ENCODE data around the gene FOXRED1.

DNA sequence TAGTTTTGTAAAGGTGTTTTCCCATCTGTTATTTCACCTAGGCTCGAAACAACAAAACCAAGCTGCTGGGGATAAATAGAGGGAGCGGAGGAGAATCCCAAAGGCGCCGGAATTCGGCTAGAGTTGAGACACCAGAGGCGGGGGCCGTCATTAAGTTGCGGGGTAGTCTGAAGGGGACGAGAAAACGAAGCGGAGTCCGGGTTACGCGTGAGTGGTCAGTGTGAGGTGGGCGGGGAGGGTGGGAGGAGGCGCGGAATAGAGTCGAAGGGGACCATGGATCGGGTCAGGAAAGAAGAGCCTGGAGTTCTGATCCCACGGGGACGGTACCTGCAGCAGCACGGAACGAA, 620 bp upstream of the FOXRED1 start:
- TF ChIP-seq CTCF (IDR thresholded peaks at IDR 0.05), result no peak
- TF ChIP-seq POLR2A (IDR thresholded peaks at IDR 0.05), result no peak
- no peak for TF ChIP-seq EP300 (IDR thresholded peaks at IDR 0.05; ENCODE audit: low read depth)
- no peak for TF ChIP-seq POLR2AphosphoS5 (IDR thresholded peaks at IDR 0.05)
